WTC11 (cell line): ENCODE data around the gene ASL.

Source experiments
- CBFB ChIP-seq: sonication (generic); formaldehyde crosslinking; IDR thresholded peaks from 2 replicates; pipeline ENCODE4 v1.8.1; 2022; ENCODE audit warnings: mild to moderate bottlenecking, low read depth, missing genetic modification reagents
- ELF4 ChIP-seq: sonication (generic); formaldehyde crosslinking; IDR thresholded peaks from 2 replicates; pipeline ENCODE4 v1.8.1; 2022; ENCODE audit warnings: low read depth, mild to moderate bottlenecking, moderate library complexity, missing genetic modification reagents
- ZNF121 ChIP-seq: sonication (generic); formaldehyde crosslinking; IDR thresholded peaks from 2 replicates; pipeline ENCODE4 v1.8.0; 2023; ENCODE audit warnings: missing genetic modification reagents
- ZNF232 ChIP-seq: sonication (generic); formaldehyde crosslinking; IDR thresholded peaks from 2 replicates; pipeline ENCODE4 v1.8.0; 2022; ENCODE audit warnings: mild to moderate bottlenecking, missing genetic modification reagents
- TF ChIP-seq, protein P1 (sequence below): fragments of 200-600 bp; IDR thresholded peaks from 2 replicates; pipeline ENCODE4 v1.8.0; 2022; ENCODE audit warnings: antibody characterized with exemption
- TF ChIP-seq, protein P2 (sequence below): sonication (generic); formaldehyde crosslinking; IDR thresholded peaks from 2 replicates; pipeline ENCODE4 v1.8.1; 2023; ENCODE audit warnings: mild to moderate bottlenecking, missing genetic modification reagents
- TF ChIP-seq, protein P3 (sequence below): sonication (generic); formaldehyde crosslinking; IDR thresholded peaks from 2 replicates; pipeline ENCODE4 v1.8.1; 2022; ENCODE audit warnings: mild to moderate bottlenecking, moderate library complexity, missing genetic modification reagents

DNA sequence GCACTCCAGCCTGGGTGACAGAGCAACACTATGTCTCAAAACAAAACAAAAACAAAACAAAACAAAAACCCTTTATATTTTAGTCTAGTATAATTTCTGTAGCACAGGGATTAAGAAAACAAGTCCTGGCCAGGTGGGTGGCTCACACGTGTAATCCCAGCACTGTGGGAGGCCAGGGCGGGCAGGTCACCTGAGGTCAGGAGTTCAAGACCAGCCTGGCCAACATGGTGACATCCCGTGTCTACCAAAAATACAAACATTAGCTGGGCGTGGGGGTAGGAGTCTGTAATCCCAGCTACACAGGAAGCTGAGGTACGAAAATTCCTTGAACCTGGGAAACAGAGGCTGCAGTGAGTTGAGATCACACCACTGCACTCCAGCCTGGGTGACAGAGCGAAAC is 23.2 kb upstream of the ASL start:
- TF ChIP-seq, protein P1, sequence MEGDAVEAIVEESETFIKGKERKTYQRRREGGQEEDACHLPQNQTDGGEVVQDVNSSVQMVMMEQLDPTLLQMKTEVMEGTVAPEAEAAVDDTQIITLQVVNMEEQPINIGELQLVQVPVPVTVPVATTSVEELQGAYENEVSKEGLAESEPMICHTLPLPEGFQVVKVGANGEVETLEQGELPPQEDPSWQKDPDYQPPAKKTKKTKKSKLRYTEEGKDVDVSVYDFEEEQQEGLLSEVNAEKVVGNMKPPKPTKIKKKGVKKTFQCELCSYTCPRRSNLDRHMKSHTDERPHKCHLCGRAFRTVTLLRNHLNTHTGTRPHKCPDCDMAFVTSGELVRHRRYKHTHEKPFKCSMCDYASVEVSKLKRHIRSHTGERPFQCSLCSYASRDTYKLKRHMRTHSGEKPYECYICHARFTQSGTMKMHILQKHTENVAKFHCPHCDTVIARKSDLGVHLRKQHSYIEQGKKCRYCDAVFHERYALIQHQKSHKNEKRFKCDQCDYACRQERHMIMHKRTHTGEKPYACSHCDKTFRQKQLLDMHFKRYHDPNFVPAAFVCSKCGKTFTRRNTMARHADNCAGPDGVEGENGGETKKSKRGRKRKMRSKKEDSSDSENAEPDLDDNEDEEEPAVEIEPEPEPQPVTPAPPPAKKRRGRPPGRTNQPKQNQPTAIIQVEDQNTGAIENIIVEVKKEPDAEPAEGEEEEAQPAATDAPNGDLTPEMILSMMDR = no peak
- TF ChIP-seq ELF4 (CRISPR knock-in tag) (no peak), ZNF232 (CRISPR knock-in tag) (no peak), ZNF121 (CRISPR knock-in tag) (no peak), CBFB (no peak)
- TF ChIP-seq, protein P2, sequence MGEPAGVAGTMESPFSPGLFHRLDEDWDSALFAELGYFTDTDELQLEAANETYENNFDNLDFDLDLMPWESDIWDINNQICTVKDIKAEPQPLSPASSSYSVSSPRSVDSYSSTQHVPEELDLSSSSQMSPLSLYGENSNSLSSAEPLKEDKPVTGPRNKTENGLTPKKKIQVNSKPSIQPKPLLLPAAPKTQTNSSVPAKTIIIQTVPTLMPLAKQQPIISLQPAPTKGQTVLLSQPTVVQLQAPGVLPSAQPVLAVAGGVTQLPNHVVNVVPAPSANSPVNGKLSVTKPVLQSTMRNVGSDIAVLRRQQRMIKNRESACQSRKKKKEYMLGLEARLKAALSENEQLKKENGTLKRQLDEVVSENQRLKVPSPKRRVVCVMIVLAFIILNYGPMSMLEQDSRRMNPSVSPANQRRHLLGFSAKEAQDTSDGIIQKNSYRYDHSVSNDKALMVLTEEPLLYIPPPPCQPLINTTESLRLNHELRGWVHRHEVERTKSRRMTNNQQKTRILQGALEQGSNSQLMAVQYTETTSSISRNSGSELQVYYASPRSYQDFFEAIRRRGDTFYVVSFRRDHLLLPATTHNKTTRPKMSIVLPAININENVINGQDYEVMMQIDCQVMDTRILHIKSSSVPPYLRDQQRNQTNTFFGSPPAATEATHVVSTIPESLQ (CRISPR knock-in tag) = no peak
- TF ChIP-seq, protein P3, sequence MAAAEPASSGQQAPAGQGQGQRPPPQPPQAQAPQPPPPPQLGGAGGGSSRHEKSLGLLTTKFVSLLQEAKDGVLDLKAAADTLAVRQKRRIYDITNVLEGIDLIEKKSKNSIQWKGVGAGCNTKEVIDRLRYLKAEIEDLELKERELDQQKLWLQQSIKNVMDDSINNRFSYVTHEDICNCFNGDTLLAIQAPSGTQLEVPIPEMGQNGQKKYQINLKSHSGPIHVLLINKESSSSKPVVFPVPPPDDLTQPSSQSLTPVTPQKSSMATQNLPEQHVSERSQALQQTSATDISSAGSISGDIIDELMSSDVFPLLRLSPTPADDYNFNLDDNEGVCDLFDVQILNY = no peak
